GM12878 (cell line): ENCODE data around the gene PCSK6. TPM values are rescaled to one million over a fixed set of nuclear protein-coding genes. Genes with fewer than 3 reads are reported as not detected.

Experiments used
- EED ChIP-seq: sonication (generic); IDR thresholded peaks from 2 replicates; pipeline ENCODE4 v1.6.1; 2016; ENCODE audit warnings: antibody characterized with exemption, low read depth
- GATAD2B ChIP-seq: fragments of 450-650 bp; conservative IDR thresholded peaks from 2 replicates; pipeline ENCODE4 v1.6.1; 2017; ENCODE audit warnings: low read depth, mild to moderate bottlenecking, moderate library complexity
- IKZF2 ChIP-seq, 2 experiments: fragments of 450-650 bp; IDR thresholded peaks; 2 replicates each; pipeline ENCODE4 v1.6.1; 2017; ENCODE audit warnings: mild to moderate bottlenecking in 2 of 2, moderate library complexity in 2 of 2
- JUND ChIP-seq: IDR thresholded peaks from 2 replicates; pipeline ENCODE4 v1.6.1; 2012; ENCODE audit warnings: low read depth, mild to moderate bottlenecking, low read length, improper control_type of control experiment, moderate library complexity
- KAT2A ChIP-seq: conservative IDR thresholded peaks from 2 replicates; pipeline ENCODE4 v1.6.1; 2011; ENCODE audit warnings: low read depth, low read length; ENCODE audit not compliant: control insufficient read depth
- PAX8 ChIP-seq: fragments of 450-650 bp; IDR thresholded peaks from 2 replicates; pipeline ENCODE4 v1.6.1; 2017; ENCODE audit warnings: mild to moderate bottlenecking, moderate library complexity
- POU2F2 ChIP-seq: IDR thresholded peaks from 3 replicates; pipeline ENCODE4 v1.6.1; 2011; ENCODE audit warnings: low read depth, mild to moderate bottlenecking, low read length, borderline replicate concordance
- RAD51 ChIP-seq: fragments of 450-650 bp; IDR thresholded peaks from 2 replicates; pipeline ENCODE4 v1.6.1; 2016; ENCODE audit warnings: moderate library complexity, mild to moderate bottlenecking, inconsistent platforms
- SIX5 ChIP-seq: IDR thresholded peaks from 2 replicates; pipeline ENCODE4 v1.6.1; 2011; ENCODE audit warnings: mild to moderate bottlenecking, low read depth, low read length, moderate library complexity; ENCODE audit not compliant: severe bottlenecking
- SP1 ChIP-seq: IDR thresholded peaks from one replicate; pipeline ENCODE4 v1.6.1; 2011; ENCODE audit warnings: low read depth, low read length
- SREBF2 ChIP-seq: IDR thresholded peaks from 2 replicates; pipeline ENCODE4 v1.6.1; 2012; ENCODE audit warnings: mild to moderate bottlenecking, low read length
- ZBED1 ChIP-seq: IDR thresholded peaks from 2 replicates; pipeline ENCODE4 v1.6.1; 2016; ENCODE audit warnings: borderline replicate concordance
- polyA plus RNA-seq, 11 experiments: library from polyadenylated mRNA; depleted of rRNA in 4 of 11; unstranded in 6 of 11; stranded (reverse) in 5 of 11; fragments of >200 nt; fragmentation: Nextera tagmentation in 4 of 11; fragmentation: Illumina TruSeq in 1 of 11; extraction: Ambion mirVana in 4 of 11; extraction: Trizol in 1 of 11; gene quantifications; 1 replicate in 1 of 11; 2 replicates in 10 of 11; pipeline versions ENCODE4 v1.2.1 to v1.2.3, GENCODE V29; 2011 to 2016; ENCODE audit warnings: inconsistent platforms in 2 of 11, missing spikeins in 2 of 11, low read depth in 1 of 11
- total RNA-seq, 4 experiments: library from RNA; depleted of rRNA in 3 of 4; stranded (reverse); fragments of >200 nt in 3 of 4; fragmentation: Illumina TruSeq in 1 of 4; extraction: Trizol in 1 of 4; gene quantifications; 2 replicates each; pipeline versions ENCODE4 v1.2.1 to v1.2.3, GENCODE V29; 2013 to 2021
- TF ChIP-seq, protein P1 (sequence below): fragments of 450-650 bp; formaldehyde crosslinking; IDR thresholded peaks from 2 replicates; pipeline ENCODE4 v1.4.0; 2022; ENCODE audit warnings: mild to moderate bottlenecking, moderate library complexity
- TF ChIP-seq, protein P2 (sequence below): fragments of 450-650 bp; IDR thresholded peaks from 2 replicates; pipeline ENCODE4 v1.6.1; 2018; ENCODE audit warnings: borderline replicate concordance, mild to moderate bottlenecking; ENCODE audit not compliant: partially characterized antibody
- TF ChIP-seq, protein P3 (sequence below): fragments of 450-650 bp; IDR thresholded peaks from 2 replicates; pipeline ENCODE4 v1.6.1; 2017; ENCODE audit warnings: mild to moderate bottlenecking, low read depth, inconsistent platforms; ENCODE audit not compliant: poor library complexity, severe bottlenecking
- TF ChIP-seq, protein P4 (sequence below): fragments of 450-650 bp; IDR thresholded peaks from 2 replicates; pipeline ENCODE4 v1.6.1; 2017; ENCODE audit warnings: low read depth, mild to moderate bottlenecking, moderate library complexity
- TF ChIP-seq, protein P5 (sequence below): fragments of 450-650 bp; IDR thresholded peaks from 2 replicates; pipeline ENCODE4 v1.6.1; 2018; ENCODE audit warnings: mild to moderate bottlenecking, low read depth, moderate library complexity; ENCODE audit not compliant: partially characterized antibody

PCSK6 gene
- total and polyA plus RNA-seq, 10 of the 15 experiments (the other 5 are each of a cell fraction or from before 2014, with no cell fraction given) = 0.19 to 0.67 (median 0.25) TPM; not detected in 4

DNA sequence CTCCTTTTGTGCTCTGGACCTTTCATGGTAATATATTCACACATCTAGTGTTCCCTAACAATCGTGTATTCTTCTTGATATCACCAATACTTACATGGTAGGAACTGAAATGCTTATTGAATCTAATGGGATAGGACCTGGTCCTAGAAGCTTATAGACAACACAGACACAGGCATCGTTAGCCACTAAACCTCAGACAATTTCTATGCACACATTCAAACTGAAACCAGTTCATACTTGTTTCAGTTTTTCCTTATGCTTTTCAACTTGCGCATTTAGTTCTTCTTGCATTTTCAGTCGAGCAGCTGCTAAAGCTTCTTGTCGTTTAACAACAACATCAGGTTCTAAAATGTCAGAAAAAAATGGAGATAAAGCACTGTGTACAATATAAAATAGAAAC is 214.5 kb downstream of the PCSK6 start (continued):
- TF ChIP-seq ZBED1 (no peak), KAT2A (no peak), POU2F2 (peak; percentile 65; the same call in 1 of the 3 replicates), EED (no peak), JUND (no peak), IKZF2 (IDR thresholded peaks at IDR 0.05) (peak; percentile 55 to 72; a peak in 3 of 4 replicates), SREBF2 (no peak), SP1 (peak; percentile 14), RAD51 (0 out of 2 replicates have a peak, but pooled peaks have one; percentile 42), GATAD2B (0 out of 2 replicates have a peak, but pooled peaks have one; percentile 49), SIX5 (no peak), PAX8 (peak; percentile 32; the same call in 1 of the 2 replicates)
- TF ChIP-seq, protein P1, sequence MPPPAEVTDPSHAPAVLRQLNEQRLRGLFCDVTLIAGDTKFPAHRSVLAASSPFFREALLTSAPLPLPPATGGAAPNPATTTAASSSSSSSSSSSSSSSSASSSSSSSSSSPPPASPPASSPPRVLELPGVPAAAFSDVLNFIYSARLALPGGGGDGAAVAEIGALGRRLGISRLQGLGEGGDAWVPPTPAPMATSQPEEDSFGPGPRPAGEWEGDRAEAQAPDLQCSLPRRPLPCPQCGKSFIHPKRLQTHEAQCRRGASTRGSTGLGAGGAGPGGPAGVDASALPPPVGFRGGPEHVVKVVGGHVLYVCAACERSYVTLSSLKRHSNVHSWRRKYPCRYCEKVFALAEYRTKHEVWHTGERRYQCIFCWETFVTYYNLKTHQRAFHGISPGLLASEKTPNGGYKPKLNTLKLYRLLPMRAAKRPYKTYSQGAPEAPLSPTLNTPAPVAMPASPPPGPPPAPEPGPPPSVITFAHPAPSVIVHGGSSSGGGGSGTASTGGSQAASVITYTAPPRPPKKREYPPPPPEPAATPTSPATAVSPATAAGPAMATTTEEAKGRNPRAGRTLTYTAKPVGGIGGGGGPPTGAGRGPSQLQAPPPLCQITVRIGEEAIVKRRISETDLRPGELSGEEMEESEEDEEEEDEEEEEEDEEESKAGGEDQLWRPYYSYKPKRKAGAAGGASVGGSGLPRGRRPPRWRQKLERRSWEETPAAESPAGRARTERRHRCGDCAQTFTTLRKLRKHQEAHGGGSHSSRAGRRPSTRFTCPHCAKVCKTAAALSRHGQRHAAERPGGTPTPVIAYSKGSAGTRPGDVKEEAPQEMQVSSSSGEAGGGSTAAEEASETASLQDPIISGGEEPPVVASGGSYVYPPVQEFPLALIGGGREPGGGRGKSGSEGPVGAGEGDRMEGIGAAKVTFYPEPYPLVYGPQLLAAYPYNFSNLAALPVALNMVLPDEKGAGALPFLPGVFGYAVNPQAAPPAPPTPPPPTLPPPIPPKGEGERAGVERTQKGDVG (CRISPR knock-in tag) = no peak
- TF ChIP-seq, protein P2, sequence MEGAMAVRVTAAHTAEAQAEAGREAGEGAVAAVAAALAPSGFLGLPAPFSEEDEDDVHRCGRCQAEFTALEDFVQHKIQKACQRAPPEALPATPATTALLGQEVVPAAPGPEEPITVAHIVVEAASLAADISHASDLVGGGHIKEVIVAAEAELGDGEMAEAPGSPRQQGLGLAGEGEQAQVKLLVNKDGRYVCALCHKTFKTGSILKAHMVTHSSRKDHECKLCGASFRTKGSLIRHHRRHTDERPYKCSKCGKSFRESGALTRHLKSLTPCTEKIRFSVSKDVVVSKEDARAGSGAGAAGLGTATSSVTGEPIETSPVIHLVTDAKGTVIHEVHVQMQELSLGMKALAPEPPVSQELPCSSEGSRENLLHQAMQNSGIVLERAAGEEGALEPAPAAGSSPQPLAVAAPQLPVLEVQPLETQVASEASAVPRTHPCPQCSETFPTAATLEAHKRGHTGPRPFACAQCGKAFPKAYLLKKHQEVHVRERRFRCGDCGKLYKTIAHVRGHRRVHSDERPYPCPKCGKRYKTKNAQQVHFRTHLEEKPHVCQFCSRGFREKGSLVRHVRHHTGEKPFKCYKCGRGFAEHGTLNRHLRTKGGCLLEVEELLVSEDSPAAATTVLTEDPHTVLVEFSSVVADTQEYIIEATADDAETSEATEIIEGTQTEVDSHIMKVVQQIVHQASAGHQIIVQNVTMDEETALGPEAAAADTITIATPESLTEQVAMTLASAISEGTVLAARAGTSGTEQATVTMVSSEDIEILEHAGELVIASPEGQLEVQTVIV = no peak
- TF ChIP-seq, protein P3, sequence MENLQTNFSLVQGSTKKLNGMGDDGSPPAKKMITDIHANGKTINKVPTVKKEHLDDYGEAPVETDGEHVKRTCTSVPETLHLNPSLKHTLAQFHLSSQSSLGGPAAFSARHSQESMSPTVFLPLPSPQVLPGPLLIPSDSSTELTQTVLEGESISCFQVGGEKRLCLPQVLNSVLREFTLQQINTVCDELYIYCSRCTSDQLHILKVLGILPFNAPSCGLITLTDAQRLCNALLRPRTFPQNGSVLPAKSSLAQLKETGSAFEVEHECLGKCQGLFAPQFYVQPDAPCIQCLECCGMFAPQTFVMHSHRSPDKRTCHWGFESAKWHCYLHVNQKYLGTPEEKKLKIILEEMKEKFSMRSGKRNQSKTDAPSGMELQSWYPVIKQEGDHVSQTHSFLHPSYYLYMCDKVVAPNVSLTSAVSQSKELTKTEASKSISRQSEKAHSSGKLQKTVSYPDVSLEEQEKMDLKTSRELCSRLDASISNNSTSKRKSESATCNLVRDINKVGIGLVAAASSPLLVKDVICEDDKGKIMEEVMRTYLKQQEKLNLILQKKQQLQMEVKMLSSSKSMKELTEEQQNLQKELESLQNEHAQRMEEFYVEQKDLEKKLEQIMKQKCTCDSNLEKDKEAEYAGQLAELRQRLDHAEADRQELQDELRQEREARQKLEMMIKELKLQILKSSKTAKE = peak; percentile 88
- TF ChIP-seq, protein P4, sequence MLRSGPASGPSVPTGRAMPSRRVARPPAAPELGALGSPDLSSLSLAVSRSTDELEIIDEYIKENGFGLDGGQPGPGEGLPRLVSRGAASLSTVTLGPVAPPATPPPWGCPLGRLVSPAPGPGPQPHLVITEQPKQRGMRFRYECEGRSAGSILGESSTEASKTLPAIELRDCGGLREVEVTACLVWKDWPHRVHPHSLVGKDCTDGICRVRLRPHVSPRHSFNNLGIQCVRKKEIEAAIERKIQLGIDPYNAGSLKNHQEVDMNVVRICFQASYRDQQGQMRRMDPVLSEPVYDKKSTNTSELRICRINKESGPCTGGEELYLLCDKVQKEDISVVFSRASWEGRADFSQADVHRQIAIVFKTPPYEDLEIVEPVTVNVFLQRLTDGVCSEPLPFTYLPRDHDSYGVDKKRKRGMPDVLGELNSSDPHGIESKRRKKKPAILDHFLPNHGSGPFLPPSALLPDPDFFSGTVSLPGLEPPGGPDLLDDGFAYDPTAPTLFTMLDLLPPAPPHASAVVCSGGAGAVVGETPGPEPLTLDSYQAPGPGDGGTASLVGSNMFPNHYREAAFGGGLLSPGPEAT = peak; percentile 51; the same call in 1 of the 2 replicates
- TF ChIP-seq, protein P5, sequence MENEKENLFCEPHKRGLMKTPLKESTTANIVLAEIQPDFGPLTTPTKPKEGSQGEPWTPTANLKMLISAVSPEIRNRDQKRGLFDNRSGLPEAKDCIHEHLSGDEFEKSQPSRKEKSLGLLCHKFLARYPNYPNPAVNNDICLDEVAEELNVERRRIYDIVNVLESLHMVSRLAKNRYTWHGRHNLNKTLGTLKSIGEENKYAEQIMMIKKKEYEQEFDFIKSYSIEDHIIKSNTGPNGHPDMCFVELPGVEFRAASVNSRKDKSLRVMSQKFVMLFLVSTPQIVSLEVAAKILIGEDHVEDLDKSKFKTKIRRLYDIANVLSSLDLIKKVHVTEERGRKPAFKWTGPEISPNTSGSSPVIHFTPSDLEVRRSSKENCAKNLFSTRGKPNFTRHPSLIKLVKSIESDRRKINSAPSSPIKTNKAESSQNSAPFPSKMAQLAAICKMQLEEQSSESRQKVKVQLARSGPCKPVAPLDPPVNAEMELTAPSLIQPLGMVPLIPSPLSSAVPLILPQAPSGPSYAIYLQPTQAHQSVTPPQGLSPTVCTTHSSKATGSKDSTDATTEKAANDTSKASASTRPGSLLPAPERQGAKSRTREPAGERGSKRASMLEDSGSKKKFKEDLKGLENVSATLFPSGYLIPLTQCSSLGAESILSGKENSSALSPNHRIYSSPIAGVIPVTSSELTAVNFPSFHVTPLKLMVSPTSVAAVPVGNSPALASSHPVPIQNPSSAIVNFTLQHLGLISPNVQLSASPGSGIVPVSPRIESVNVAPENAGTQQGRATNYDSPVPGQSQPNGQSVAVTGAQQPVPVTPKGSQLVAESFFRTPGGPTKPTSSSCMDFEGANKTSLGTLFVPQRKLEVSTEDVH = no peak
